AG04450 (cell line): Measurements from ENCODE around the gene TBCD. TPM values are rescaled to one million over a fixed set of nuclear protein-coding genes. Genes with fewer than 3 reads are reported as not detected.

ENCODE experiments used
- CTCF ChIA-PET: fragments of 300-600, 350-600 bp; formaldehyde crosslinking; extraction: SDS; loops from one replicate; lab custom pipeline; 2022; ENCODE audit warnings: antibody characterized with exemption, inconsistent platforms; lab: Charles Lee
- POLR2A ChIA-PET: fragments of 350-600 bp; formaldehyde crosslinking; extraction: SDS; loops from one replicate; lab custom pipeline; 2021; ENCODE audit warnings: antibody characterized with exemption, inconsistent platforms; lab: Yijun Ruan, JAX
- DNase-seq: peaks from one replicate; pipeline ENCODE4 v3.0.0-alpha.2; 2011; ENCODE audit warnings: low read depth, low spot score
- H3K27ac ChIP-seq: one replicate; pipeline ENCODE4 v1.5.1; 2012; ENCODE audit warnings: low read depth, low read length, control low read depth
- H3K27me3 ChIP-seq: one replicate; pipeline ENCODE4 v1.6.0; 2012; ENCODE audit warnings: low read length; ENCODE audit not compliant: control insufficient read depth, insufficient read depth
- H3K4me3 ChIP-seq: 2 replicates; pipeline ENCODE4 v1.5.1; 2011; ENCODE audit warnings: mild to moderate bottlenecking, low read depth, low read length, control low read depth
- H3K9me3 ChIP-seq: 2 replicates; pipeline ENCODE4 v1.5.1; 2012; ENCODE audit warnings: low read length; ENCODE audit not compliant: control insufficient read depth, insufficient read depth
- CTCF ChIP-seq: IDR thresholded peaks from 2 replicates; pipeline ENCODE4 v1.5.1; 2011; ENCODE audit warnings: low read depth, low read length, control low read depth, inconsistent platforms
- polyA plus RNA-seq: library from polyadenylated mRNA; depleted of rRNA; stranded (reverse); fragments of >200 nt; gene quantifications from 2 replicates; pipeline ENCODE4 v1.2.3, GENCODE V29; 2011

Gene TBCD
- polyA plus RNA-seq, 1 experiment = 28.5 TPM

DNA sequence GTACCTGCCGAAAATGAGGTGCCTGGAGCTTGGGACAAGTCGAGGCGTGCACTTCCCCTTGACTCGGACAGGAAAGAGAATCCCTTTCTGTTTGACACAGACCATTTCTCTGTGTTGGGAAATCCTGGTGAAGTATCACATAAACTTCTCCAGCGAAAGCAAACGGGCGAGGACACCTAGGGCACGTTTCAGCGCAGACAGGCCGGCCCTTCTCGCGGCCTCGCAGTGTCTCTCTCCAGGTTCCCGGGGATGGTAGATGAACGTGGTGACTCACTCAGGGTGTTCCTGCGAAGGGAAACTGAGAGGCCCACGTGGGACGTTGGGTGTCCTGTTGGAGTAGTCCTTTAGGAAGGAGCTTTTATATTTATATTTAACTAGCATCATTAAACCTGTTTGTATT is 124.3 kb downstream of the TBCD start:
- no peak for TF ChIP-seq CTCF
- POLR2A ChIA-PET = interaction anchor here (1.0 kb wide), 1 partner anchor 9 kb away, joined by 4 read pairs; no protein-coding TSS in a partner anchor
- Histone ChIP-seq H3K27ac (no peak overlapping the region), H3K4me3 (no peak overlapping the region), H3K27me3 (no peaks in the 10 kb centered on the region), H3K9me3 (no peaks in the 10 kb centered on the region; the same call in 1 of the 2 replicates)
- CTCF ChIA-PET = interaction anchor here (0.6 to 2.0 kb wide), 10 partner anchors 8 to 208 kb away, joined by 3 to 16 read pairs (median 3); no protein-coding TSS in a partner anchor
- no peak for DNase-seq

GRCh38 chr17:82876602-82877379 is 124.9 kb downstream of the TBCD start:
- POLR2A ChIA-PET = interaction anchor here (1.0 to 1.1 kb wide), 2 partner anchors 9 to 11 kb away, joined by 3 to 4 read pairs; no protein-coding TSS in a partner anchor

DNA sequence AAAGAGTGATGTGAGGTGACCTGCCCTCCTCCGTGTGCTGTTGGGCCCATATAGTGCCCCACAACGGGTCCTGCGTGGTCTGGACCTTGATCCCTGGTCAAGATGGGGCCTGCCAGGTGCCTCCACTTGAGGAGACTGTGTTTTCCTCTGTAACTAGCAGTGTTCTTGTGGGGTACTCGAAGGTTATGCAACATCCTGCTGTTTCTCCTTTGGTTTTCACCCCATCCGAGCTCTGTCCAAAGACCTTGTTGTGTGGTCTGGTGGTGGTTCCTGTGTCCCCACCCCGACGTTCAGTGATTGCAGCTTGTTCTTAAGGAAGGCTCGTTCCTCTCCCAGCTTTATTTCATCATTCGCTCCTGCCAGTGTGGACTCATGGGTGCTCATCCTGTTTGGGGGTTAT is 126.7 kb downstream of the TBCD start:
- Histone ChIP-seq H3K27me3 (no peaks in the 10 kb centered on the region), H3K4me3 (no peak overlapping the region), H3K27ac (no peak overlapping the region), H3K9me3 (no peaks in the 10 kb centered on the region; the same call in 1 of the 2 replicates)
- ChIA-PET POLR2A (no interaction called here), CTCF (interaction anchor here (0.7 to 1.4 kb wide), 2 partner anchors 12 to 97 kb away, joined by 3 read pairs; no protein-coding TSS in a partner anchor)
- TF ChIP-seq CTCF = no peak
- DNase-seq = no peak

More at GRCh38 chr17:82876602-82877379, 124.9 kb downstream of the TBCD start:
- Histone ChIP-seq H3K27ac (no peak overlapping the region), H3K4me3 (no peak overlapping the region), H3K9me3 (no peaks in the 10 kb centered on the region; the same call in 1 of the 2 replicates), H3K27me3 (no peaks in the 10 kb centered on the region)
- CTCF ChIA-PET = interaction anchor here (0.6 to 2.0 kb wide), 11 partner anchors 9 to 208 kb away, joined by 3 to 16 read pairs (median 3); no protein-coding TSS in a partner anchor
- peak; percentile 65 for DNase-seq
- TF ChIP-seq CTCF = peak; percentile 73

- CTCF ChIA-PET = interaction anchor here (0.7 to 1.4 kb wide), 2 partner anchors 13 to 97 kb away, joined by 3 read pairs; no protein-coding TSS in a partner anchor
- POLR2A ChIA-PET = no interaction called here
- TF ChIP-seq CTCF = no peak
- Histone ChIP-seq H3K4me3 (no peak overlapping the region), H3K27me3 (no peaks in the 10 kb centered on the region), H3K9me3 (no peaks in the 10 kb centered on the region; the same call in 1 of the 2 replicates), H3K27ac (no peak overlapping the region)
- no peak for DNase-seq
These were observed 127.4 kb downstream of the TBCD start for GRCh38 chr17:82879241-82879640.
